Esophagus muscularis mucosa (tissue), 4 donors: ENCODE measurements around the gene ACOT12. TPM values are rescaled to one million over a fixed set of nuclear protein-coding genes. Genes with fewer than 3 reads are reported as not detected.

ENCODE experiments used
- DNase-seq: peaks from one replicate; pipeline ENCODE4 v3.0.0-alpha.2; 2017; ENCODE audit errors: extremely low spot score
- H3K27ac ChIP-seq, 4 donors: fragments of 200-600 bp; sonication (generic); replicated peaks in 1 of 4; 1 replicate in 3 of 4; 2 replicates in 1 of 4; pipeline ENCODE4 v1.5.1; 2016 to 2019; ENCODE audit warnings: mild to moderate bottlenecking in 1 of 4
- H3K27me3 ChIP-seq, 4 donors: fragments of 200-600 bp; sonication (generic); one replicate each; pipeline versions ENCODE4 v1.5.1 to v1.6.0; 2016 to 2019
- H3K36me3 ChIP-seq, 4 donors: fragments of 200-600 bp; sonication (generic); one replicate each; pipeline ENCODE4 v1.5.1; 2016 to 2019
- H3K4me1 ChIP-seq, 4 donors: fragments of 200-600 bp; sonication (generic); one replicate each; pipeline ENCODE4 v1.5.1; 2016 to 2019
- H3K4me3 ChIP-seq, 4 donors: fragments of 200-600 bp; sonication (generic); 1 replicate in 2 of 4; 2 replicates in 2 of 4; pipeline ENCODE4 v1.5.1; 2016 to 2019; ENCODE audit warnings: mild to moderate bottlenecking in 4 of 4, moderate library complexity in 1 of 4
- H3K9me3 ChIP-seq, 4 donors: fragments of 200-600 bp; sonication (generic); 1 replicate in 3 of 4; 2 replicates in 1 of 4; pipeline ENCODE4 v1.5.1; 2016 to 2019
- CTCF ChIP-seq, 3 experiments: fragments of 200-600 bp in 2 of 3; fragments of 450-650 bp in 1 of 3; sonication (generic) in 2 of 3; IDR thresholded peaks; one replicate each; pipeline ENCODE4 v1.5.1; 2017 to 2019; ENCODE audit warnings: antibody characterized with exemption in 3 of 3, mild to moderate bottlenecking in 2 of 3, moderate library complexity in 1 of 3
- EP300 ChIP-seq: sonication (generic); formaldehyde crosslinking; IDR thresholded peaks from one replicate; pipeline ENCODE4 v1.6.1; 2017; ENCODE audit warnings: antibody characterized with exemption
- POLR2A ChIP-seq: fragments of 450-650 bp; IDR thresholded peaks from one replicate; pipeline ENCODE4 v1.6.1; 2017; ENCODE audit warnings: antibody characterized with exemption, moderate library complexity, mild to moderate bottlenecking, low read depth
- POLR2AphosphoS5 ChIP-seq, 2 donors: sonication (generic); formaldehyde crosslinking; IDR thresholded peaks; one replicate each; pipeline ENCODE4 v1.6.1; 2017; ENCODE audit warnings: antibody characterized with exemption in 2 of 2
- WGBS: methylation state at CpG from one replicate; pipeline ENCODE4 v1.1.5; 2018; 5-methylcytosine and 5-hydroxymethylcytosine counted together
- intact Hi-C: fragments of 100-400 bp; cut with DNase I; formaldehyde crosslinking; loops from one replicate; pipeline ENCODE4 v1.15.1; 2023
- total RNA-seq, 4 donors: library from RNA; depleted of rRNA; stranded (reverse); fragments of >200 nt; gene quantifications; one replicate each; pipeline versions ENCODE4 v1.1.0 to v1.2.1, GENCODE V29; 2016

The ACOT12 gene
- total RNA-seq, 4 donors from 2014 or later, result not detected

DNA sequence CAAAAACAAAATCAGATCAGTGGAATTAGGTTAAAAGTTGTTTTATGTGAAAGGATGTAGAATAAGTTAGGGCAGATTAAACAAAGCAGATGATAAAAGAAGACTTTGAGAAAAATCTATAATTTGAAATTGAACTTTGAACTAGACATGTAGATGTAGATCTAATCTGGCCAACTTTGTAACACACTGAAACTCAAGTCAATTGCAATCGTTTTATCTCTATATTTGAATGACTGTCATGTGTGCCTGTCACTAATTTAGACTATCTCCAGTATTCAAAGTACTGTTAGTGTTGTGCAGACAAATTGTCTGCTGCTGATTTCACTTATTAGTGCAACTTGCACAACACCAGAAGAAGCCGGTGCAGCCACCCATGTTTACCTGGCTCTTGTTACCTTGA is 39.8 kb downstream of the ACOT12 start:
- intact Hi-C loops, result no loop called here

GRCh38 chr5:81353189-81353588 is 40.7 kb downstream of the ACOT12 start:
- intact Hi-C loops, result no loop called here

More for the DNA sequence above, 39.8 kb downstream of the ACOT12 start:
- 78% methylated on average over 2 of the region's 2 CpGs for WGBS
- DNase-seq, result no peak
- Histone ChIP-seq H3K4me3 (no peak overlapping the region), H3K36me3 (no peaks in the 10 kb centered on the region), H3K4me1 (no peaks in the 10 kb centered on the region), H3K27me3 (no peaks in the 10 kb centered on the region), H3K9me3 (no peaks in the 10 kb centered on the region), H3K27ac (no peak overlapping the region)
- TF ChIP-seq POLR2AphosphoS5 (IDR thresholded peaks at IDR 0.05), result no peak
- no peak for TF ChIP-seq CTCF (IDR thresholded peaks at IDR 0.05)
- TF ChIP-seq EP300, result no peak
- no peak for TF ChIP-seq POLR2A

GRCh38 chr5:81350507-81350906 is 43.4 kb downstream of the ACOT12 start:
- Histone ChIP-seq H3K4me1 (no peaks in the 10 kb centered on the region), H3K27ac (no peak overlapping the region), H3K36me3 (no peaks in the 10 kb centered on the region), H3K4me3 (no peak overlapping the region), H3K27me3 (no peaks in the 10 kb centered on the region), H3K9me3 (no peaks in the 10 kb centered on the region)
- intact Hi-C loops, result no loop called here
- DNase-seq, result peak; percentile 26
- TF ChIP-seq EP300, result no peak
- TF ChIP-seq CTCF (IDR thresholded peaks at IDR 0.05), result no peak
- no peak for TF ChIP-seq POLR2AphosphoS5 (IDR thresholded peaks at IDR 0.05)
- TF ChIP-seq POLR2A, result no peak

More at GRCh38 chr5:81353189-81353588, 40.7 kb downstream of the ACOT12 start:
- Histone ChIP-seq H3K36me3 (no peaks in the 10 kb centered on the region), H3K27me3 (no peaks in the 10 kb centered on the region), H3K4me3 (no peak overlapping the region), H3K9me3 (no peaks in the 10 kb centered on the region), H3K4me1 (no peaks in the 10 kb centered on the region), H3K27ac (no peak overlapping the region)
- DNase-seq, result no peak
- 70% methylated on average over 5 of the region's 5 CpGs for WGBS
- TF ChIP-seq POLR2A (no peak), CTCF (IDR thresholded peaks at IDR 0.05) (no peak), EP300 (no peak), POLR2AphosphoS5 (IDR thresholded peaks at IDR 0.05) (no peak)

- 77% methylated on average over 4 of the region's 4 CpGs for WGBS
- intact Hi-C loops, result no loop called here
- TF ChIP-seq CTCF (IDR thresholded peaks at IDR 0.05) (no peak), POLR2AphosphoS5 (IDR thresholded peaks at IDR 0.05) (no peak), EP300 (no peak), POLR2A (no peak)
These were observed 44.8 kb downstream of the ACOT12 start for GRCh38 chr5:81349161-81349560.

GRCh38 chr5:81345411-81346003 is 48.4 kb downstream of the ACOT12 start:
- DNase-seq, result no peak
- Histone ChIP-seq H3K4me3 (no peak overlapping the region), H3K9me3 (no peaks in the 10 kb centered on the region), H3K27me3 (no peaks in the 10 kb centered on the region), H3K36me3 (no peaks in the 10 kb centered on the region), H3K4me1 (no peaks in the 10 kb centered on the region), H3K27ac (no peak overlapping the region)
- intact Hi-C loops, result no loop called here
- TF ChIP-seq CTCF (IDR thresholded peaks at IDR 0.05) (no peak), POLR2AphosphoS5 (IDR thresholded peaks at IDR 0.05) (no peak), POLR2A (no peak), EP300 (no peak)
- 90% methylated on average over 5 of the region's 5 CpGs for WGBS

More at GRCh38 chr5:81349161-81349560, 44.8 kb downstream of the ACOT12 start:
- H3K27me3 ChIP-seq, result no peaks in the 10 kb centered on the region
- H3K36me3 ChIP-seq, result no peaks in the 10 kb centered on the region
- no peaks in the 10 kb centered on the region for H3K9me3 ChIP-seq
- H3K27ac ChIP-seq, result no peak overlapping the region
- no peaks in the 10 kb centered on the region for H3K4me1 ChIP-seq
- no peak overlapping the region for H3K4me3 ChIP-seq
- DNase-seq, result peak; percentile 77
